Measurements from ENCODE around the gene SPATA4.
"Not testable (repeated sequence)": the region's sequence is repeated elsewhere in the genome, so short reads cannot be mapped to it uniquely, and the experiment has no call there.

The SPATA4 gene

GRCh38 chr4:176229645-176230044 is 34.3 kb upstream of the SPATA4 start:
- no peak overlapping the region for H3K27ac ChIP-seq

DNA sequence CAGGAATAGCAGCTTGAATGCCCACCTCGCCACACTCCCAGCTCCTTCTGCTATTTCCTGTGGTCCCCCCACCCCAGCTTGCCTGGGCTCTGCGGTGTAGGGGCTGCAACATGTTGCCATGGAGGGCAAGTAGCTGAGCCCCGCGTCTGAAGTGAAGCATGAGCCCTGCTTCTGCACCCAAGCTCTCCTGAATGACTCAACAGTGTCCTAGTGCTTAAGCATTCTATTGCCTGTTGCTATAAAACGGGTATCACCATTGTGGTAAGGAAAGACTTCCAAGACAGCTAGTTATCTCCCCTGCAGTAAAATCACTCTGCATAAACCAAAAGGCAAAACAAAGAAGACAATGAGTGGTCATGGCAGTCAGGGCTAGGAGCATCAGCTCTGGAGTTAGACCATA is 31.4 kb upstream of the SPATA4 start:
- TF ChIP-seq, protein P1, sequence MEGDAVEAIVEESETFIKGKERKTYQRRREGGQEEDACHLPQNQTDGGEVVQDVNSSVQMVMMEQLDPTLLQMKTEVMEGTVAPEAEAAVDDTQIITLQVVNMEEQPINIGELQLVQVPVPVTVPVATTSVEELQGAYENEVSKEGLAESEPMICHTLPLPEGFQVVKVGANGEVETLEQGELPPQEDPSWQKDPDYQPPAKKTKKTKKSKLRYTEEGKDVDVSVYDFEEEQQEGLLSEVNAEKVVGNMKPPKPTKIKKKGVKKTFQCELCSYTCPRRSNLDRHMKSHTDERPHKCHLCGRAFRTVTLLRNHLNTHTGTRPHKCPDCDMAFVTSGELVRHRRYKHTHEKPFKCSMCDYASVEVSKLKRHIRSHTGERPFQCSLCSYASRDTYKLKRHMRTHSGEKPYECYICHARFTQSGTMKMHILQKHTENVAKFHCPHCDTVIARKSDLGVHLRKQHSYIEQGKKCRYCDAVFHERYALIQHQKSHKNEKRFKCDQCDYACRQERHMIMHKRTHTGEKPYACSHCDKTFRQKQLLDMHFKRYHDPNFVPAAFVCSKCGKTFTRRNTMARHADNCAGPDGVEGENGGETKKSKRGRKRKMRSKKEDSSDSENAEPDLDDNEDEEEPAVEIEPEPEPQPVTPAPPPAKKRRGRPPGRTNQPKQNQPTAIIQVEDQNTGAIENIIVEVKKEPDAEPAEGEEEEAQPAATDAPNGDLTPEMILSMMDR (conservative IDR thresholded peaks at IDR 0.05) = no peak
- H3K27ac ChIP-seq = no peak overlapping the region

More at GRCh38 chr4:176229645-176230044, 34.3 kb upstream of the SPATA4 start:
- TF ChIP-seq, protein P1 (conservative IDR thresholded peaks at IDR 0.05) = no peak

DNA sequence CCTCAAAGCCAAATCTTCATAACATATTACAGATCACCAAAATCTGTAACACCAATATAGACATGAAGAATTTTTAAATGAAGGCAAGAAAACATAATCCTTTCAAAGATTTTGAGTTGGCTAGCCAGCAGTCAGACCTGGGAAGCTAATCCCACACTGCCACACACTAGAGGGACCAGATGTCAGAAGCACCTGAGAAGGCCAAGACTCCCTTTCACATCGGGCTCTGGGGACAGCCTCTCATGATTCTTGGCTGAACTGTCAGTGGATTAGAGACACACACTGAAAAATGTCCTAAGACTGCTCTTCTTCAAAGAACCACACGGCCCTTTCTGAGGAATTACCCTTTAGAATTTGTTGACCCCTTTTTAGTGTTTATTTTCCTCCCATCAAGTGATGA is 28.2 kb upstream of the SPATA4 start:
- TF ChIP-seq, protein P1 (conservative IDR thresholded peaks at IDR 0.05) = no peak

DNA sequence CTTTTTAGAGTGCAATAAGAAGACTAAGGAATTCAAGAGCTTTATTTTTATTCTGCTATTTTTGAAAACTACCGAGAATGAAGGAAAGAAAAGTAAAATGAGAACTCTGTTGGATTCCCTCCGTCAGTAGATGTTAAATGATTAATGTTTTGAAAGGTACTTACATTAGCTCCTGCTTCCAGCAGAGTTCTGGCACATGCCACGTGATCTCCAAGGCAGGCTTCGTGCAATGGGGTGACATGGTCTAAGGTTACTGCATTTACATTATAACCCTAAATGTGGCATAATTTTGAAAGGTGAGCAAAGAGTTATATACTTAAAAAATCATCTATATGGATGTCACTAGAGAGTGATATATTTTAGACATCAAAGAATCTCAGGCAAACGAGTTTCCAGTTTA is 26.8 kb upstream of the SPATA4 start:
- TF ChIP-seq, protein P1 (conservative IDR thresholded peaks at IDR 0.05) = no peak
- H3K27ac ChIP-seq = no peak overlapping the region

More for the DNA sequence above, 28.2 kb upstream of the SPATA4 start:
- no peak overlapping the region for H3K27ac ChIP-seq

GRCh38 chr4:176217510-176217909 is 22.1 kb upstream of the SPATA4 start:
- TF ChIP-seq, protein P1 (conservative IDR thresholded peaks at IDR 0.05) = no peak
- H3K27ac ChIP-seq = no peak overlapping the region

DNA sequence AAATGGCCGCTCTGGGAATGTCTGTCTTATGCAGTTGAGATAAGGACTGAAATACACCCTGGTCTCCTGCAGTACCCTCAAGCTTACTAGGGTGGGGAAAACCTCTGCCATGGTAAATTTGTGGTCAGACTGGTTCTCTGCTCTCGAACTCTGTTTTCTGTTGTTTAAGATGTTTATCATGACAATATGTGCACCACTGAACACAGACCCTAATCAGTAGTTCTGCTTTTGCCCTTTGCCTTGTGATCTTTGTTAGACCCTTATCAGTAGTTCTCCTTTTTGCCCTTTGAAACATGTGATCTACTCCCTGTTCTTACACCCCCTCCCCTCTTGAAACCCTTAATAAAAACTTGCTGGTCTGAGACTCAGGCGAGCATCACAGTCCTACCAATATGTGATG is 17.0 kb upstream of the SPATA4 start:
- H3K27ac ChIP-seq = not testable (repeated sequence)

- TF ChIP-seq, protein P1 (conservative IDR thresholded peaks at IDR 0.05) = no peak
- no peak overlapping the region for H3K27ac ChIP-seq
These were observed 15.4 kb upstream of the SPATA4 start for GRCh38 chr4:176210579-176211296.

- TF ChIP-seq, protein P1 (conservative IDR thresholded peaks at IDR 0.05) = no peak
- no peak overlapping the region for H3K27ac ChIP-seq
These were observed 14.7 kb upstream of the SPATA4 start for GRCh38 chr4:176210101-176210500.

Data from VCaP (cell line).